Measurements from ENCODE around the gene GSS. TPM values are rescaled to one million over a fixed set of nuclear protein-coding genes. Genes with fewer than 3 reads are reported as not detected.

Gene GSS
- total RNA-seq: 10 to 100 TPM; 61.3 to 75.2 (median 64.5) TPM

DNA sequence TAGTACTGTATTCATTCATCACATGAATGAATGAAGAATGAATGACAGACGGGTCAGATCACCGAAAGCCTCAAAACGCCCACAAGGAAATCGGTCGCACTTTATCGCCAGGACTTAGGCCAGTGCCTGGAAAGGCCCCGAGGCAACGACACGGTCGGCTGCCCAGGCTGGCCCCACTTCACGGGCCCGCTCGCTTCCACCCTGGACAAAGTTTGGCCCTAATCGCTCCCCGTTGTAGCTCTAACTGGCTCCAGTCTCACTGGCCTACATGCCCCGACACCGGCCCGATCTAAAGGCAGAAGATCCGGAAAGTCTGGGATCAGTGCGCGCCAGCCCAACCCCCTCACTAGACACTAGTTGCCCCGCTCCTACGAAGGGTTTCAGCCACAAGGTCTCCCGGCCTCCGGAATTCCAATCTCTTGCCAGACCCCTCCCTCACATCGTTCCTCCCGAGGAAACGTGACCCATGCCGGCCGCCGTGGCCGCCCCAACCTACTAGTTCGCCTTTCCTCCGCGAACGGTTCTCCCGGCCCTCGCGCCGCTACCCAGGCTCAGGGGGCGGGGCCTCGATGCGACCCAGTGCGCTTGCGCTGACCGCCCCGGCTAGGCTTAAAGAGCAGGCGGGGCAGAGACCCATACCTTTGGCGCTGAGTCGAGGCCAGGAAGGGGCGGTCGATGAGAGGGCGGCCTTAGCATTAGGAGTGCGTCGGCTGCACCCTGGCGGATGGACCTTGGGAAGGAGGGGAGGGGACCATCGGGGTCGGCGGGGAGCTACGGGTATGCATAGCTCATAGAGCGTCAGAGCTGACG, at the start of gene GSS, which contains the start of gene MYH7B:
Gene GSS (minus strand): TSS at position 576 of the 810 bp plus-strand sequence. CDS start 3,954 bp downstream, outside the sequence.
Gene MYH7B (plus strand): TSS at position 638 of the 810 bp plus-strand sequence. CDS start 22,138 bp downstream, outside the sequence.
- 0 to 1% methylated on average over 14 to 15 of the region's 62 CpGs for WGBS, 2 donors
- H3K9me3 ChIP-seq: no peaks in the 10 kb centered on the region
- H3K4me3 ChIP-seq: peak within 1 kb of the TSS; percentile 52 to 88 (median 66)
- H3K27ac ChIP-seq: peak within 1 kb of the TSS; percentile 85 to 98 (median 92)
- no peaks in the 10 kb centered on the region for H3K27me3 ChIP-seq
- H3K4me1 ChIP-seq: peaks cover 5 to 53% (median 21%) of the 10 kb centered on the region in 3 donors
- intact Hi-C loops (cut with DNase I): loop anchor here (5.0 kb wide), 1 partner anchor 83 kb away; the partner anchor contains the start of gene GGT7
- peaks cover 0 to 13% (median 0%) of the 10 kb centered on the region in 3 donors for H3K36me3 ChIP-seq
- peak in 3 of 4 donors; percentile 64 to 89 (median 89) for TF ChIP-seq POLR2A (IDR thresholded peaks at IDR 0.05)
- TF ChIP-seq, protein P1, sequence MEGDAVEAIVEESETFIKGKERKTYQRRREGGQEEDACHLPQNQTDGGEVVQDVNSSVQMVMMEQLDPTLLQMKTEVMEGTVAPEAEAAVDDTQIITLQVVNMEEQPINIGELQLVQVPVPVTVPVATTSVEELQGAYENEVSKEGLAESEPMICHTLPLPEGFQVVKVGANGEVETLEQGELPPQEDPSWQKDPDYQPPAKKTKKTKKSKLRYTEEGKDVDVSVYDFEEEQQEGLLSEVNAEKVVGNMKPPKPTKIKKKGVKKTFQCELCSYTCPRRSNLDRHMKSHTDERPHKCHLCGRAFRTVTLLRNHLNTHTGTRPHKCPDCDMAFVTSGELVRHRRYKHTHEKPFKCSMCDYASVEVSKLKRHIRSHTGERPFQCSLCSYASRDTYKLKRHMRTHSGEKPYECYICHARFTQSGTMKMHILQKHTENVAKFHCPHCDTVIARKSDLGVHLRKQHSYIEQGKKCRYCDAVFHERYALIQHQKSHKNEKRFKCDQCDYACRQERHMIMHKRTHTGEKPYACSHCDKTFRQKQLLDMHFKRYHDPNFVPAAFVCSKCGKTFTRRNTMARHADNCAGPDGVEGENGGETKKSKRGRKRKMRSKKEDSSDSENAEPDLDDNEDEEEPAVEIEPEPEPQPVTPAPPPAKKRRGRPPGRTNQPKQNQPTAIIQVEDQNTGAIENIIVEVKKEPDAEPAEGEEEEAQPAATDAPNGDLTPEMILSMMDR (IDR thresholded peaks at IDR 0.05): peak in 5 of 6 experiments; percentile 40 to 72 (median 61)
- DNase-seq: peak; percentile 67

GRCh38 chr20:35004749-35005462, 49.3 kb upstream of the GSS start:
- Histone ChIP-seq H3K27ac (no peak overlapping the region), H3K9me3 (no peaks in the 10 kb centered on the region), H3K4me1 (peaks cover 0 to 14% (median 0%) of the 10 kb centered on the region in 3 donors), H3K27me3 (no peaks in the 10 kb centered on the region), H3K36me3 (peaks cover 71 to 100% (median 76%) of the 10 kb centered on the region in 3 donors), H3K4me3 (no peak overlapping the region)
- DNase-seq: no peak
- intact Hi-C loops (cut with DNase I): no loop called here
- 93 to 95% methylated on average over 15 to 20 of the region's 20 CpGs for WGBS, 2 donors
- TF ChIP-seq, protein P1 (IDR thresholded peaks at IDR 0.05): no peak
- TF ChIP-seq POLR2A (IDR thresholded peaks at IDR 0.05): no peak

DNA sequence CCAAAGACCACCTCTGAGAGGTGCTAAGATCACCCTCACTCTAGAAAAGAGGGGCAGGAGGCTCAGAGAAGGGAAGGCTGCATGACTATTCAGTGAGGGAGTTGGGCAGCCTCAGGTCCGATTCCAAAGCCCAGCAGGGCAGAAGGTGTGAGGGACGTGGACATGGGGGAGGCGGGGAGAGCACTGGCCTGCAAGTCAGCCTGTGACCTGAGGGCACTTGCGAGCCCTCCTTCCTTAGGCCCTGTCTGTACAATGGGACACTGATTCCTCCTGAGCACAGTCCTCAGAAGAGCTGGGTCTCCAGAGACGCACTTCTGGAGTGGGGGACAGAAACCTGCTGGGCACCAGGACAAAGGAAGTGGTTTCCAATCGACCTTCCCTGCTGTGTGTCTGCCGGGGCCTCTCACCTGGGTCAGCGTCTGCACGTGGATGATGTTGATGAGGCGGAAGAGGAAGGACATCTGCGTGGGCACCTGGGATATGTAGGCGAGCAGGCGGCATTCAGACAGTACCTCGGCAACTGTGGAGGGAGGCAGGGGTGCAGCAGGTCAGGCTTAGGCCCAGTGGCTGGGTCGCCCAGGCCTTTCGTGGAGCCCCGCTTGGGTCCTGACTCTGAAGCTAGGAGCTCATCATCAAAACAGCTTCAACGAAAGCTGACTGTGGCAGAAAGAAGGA, 48.6 kb upstream of the GSS start:
- Histone ChIP-seq H3K9me3 (no peaks in the 10 kb centered on the region), H3K4me3 (no peak overlapping the region), H3K27ac (no peak overlapping the region), H3K36me3 (peaks cover 73 to 100% (median 76%) of the 10 kb centered on the region in 3 donors), H3K27me3 (no peaks in the 10 kb centered on the region), H3K4me1 (peaks cover 0 to 8% (median 0%) of the 10 kb centered on the region in 3 donors)
- TF ChIP-seq, protein P1 (IDR thresholded peaks at IDR 0.05): no peak
- WGBS, 2 donors: 88 to 100% methylated on average over 2 to 16 of the region's 18 CpGs
- no peak for DNase-seq
- intact Hi-C loops (cut with DNase I): no loop called here

DNA sequence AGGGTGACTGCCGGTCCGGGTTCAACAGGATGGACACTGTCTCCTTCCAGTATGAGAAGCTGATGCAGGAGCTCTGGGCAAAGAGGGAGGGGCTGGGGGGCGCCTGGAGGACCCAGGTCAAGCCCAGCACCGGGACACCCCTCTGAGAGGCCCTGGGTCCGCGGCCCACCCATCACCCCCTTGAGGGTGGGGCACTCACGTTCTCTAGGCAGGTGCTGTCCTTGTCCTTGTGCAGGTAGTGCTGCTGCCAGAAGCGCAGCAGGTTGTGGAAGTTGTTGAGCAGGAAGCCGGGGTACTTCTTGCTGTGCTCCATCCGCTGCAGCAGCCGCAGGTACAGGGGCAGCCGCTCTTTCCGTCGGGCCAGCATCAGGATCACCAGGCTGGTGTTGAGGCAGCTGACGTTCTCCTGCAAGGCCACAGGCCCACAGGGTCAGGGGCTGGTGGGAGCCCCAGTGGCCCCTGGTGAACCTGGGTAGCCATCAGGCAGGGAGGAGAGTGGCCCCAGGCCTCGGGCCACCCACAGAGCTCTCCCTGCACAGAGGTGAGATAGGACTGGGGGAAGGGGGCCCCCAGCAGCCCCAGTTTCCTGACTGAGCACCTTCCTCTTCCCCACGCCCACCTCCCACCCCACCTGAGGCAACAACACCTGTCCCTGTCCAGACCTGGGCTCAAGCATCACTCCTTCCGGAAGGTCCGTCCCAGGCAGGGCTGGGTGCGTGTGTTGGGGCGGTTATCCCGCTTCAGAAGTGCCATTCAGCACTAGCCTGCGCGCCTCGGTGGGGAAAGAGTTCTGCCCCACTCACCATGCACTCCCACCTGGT, 47.8 kb upstream of the GSS start:
- Histone ChIP-seq H3K9me3 (no peaks in the 10 kb centered on the region), H3K27me3 (no peaks in the 10 kb centered on the region), H3K4me3 (no peak overlapping the region), H3K4me1 (peaks cover 0 to under 1% (median 0%) of the 10 kb centered on the region in 3 donors), H3K27ac (no peak overlapping the region), H3K36me3 (peaks cover 70 to 100% (median 78%) of the 10 kb centered on the region in 3 donors)
- intact Hi-C loops (cut with DNase I): no loop called here
- no peak for TF ChIP-seq POLR2A (IDR thresholded peaks at IDR 0.05)
- TF ChIP-seq, protein P1 (IDR thresholded peaks at IDR 0.05): no peak
- no peak for DNase-seq
- WGBS, 2 donors: 100% methylated on average over 2 of the region's 25 CpGs

Data from esophagus squamous epithelium (tissue), 5 donors.